Skeletal muscle satellite cell (primary cell): ENCODE data around the gene SLC2A4.

Experiments
- H3K27me3 ChIP-seq: 2 replicates; pipeline ENCODE4 v1.7.0; 2013; ENCODE audit warnings: low read length; ENCODE audit not compliant: control insufficient read depth, insufficient read depth
- H3K36me3 ChIP-seq: 2 replicates; pipeline ENCODE4 v1.7.0; 2013; ENCODE audit warnings: mild to moderate bottlenecking, control low read depth, low read length; ENCODE audit not compliant: insufficient read depth
- H3K4me1 ChIP-seq: 2 replicates; pipeline ENCODE4 v1.7.0; 2013; ENCODE audit warnings: low read length; ENCODE audit not compliant: control insufficient read depth, insufficient read depth
- H3K4me2 ChIP-seq: 2 replicates; pipeline ENCODE4 v1.7.0; 2013; ENCODE audit warnings: mild to moderate bottlenecking, low read length
- H3K4me3 ChIP-seq: 2 replicates; pipeline ENCODE4 v1.7.0; 2013; ENCODE audit warnings: low read length
- H3K9ac ChIP-seq: 2 replicates; pipeline ENCODE4 v1.7.0; 2013; ENCODE audit warnings: mild to moderate bottlenecking, low read depth, low read length, moderate library complexity
- H3K9me3 ChIP-seq: replicated peaks from 2 replicates; pipeline ENCODE4 v1.7.0; 2013; ENCODE audit warnings: mild to moderate bottlenecking, control low read depth, low read length

The SLC2A4 gene

GRCh38 chr17:7260651-7261378 is 20.7 kb upstream of the SLC2A4 start:
- H3K9me3 ChIP-seq: no peaks in the 10 kb centered on the region
- peak overlapping the region; percentile 86 for H3K4me2 ChIP-seq
- H3K27me3 ChIP-seq: no peaks in the 10 kb centered on the region
- peaks cover 53% of the 10 kb centered on the region for H3K4me1 ChIP-seq
- H3K9ac ChIP-seq: peak overlapping the region; percentile 67
- H3K36me3 ChIP-seq: peaks cover 20% of the 10 kb centered on the region
- H3K4me3 ChIP-seq: peak overlapping the region; percentile 59

- H3K4me1 ChIP-seq: peaks cover 53% of the 10 kb centered on the region
Measured at GRCh38 chr17:7261379-7262191, 19.9 kb upstream of the SLC2A4 start.

GRCh38 chr17:7262192-7262934 is 19.2 kb upstream of the SLC2A4 start, which contains the start of gene CLDN7:
CLDN7 (minus strand) TSS chr17:7262478; CDS start chr17:7262043, 435 bp downstream.
- Histone ChIP-seq H3K9me3 (no peaks in the 10 kb centered on the region), H3K4me3 (peak within 1 kb of the TSS; percentile 59), H3K36me3 (peaks cover 14% of the 10 kb centered on the region), H3K4me2 (peak within 1 kb of the TSS; percentile 86), H3K27me3 (no peaks in the 10 kb centered on the region), H3K4me1 (peaks cover 56% of the 10 kb centered on the region), H3K9ac (peak within 1 kb of the TSS; percentile 67)

More at GRCh38 chr17:7261379-7262191, 19.9 kb upstream of the SLC2A4 start:
- Histone ChIP-seq H3K9ac (peak overlapping the region; percentile 67), H3K4me3 (peak overlapping the region; percentile 59), H3K36me3 (peaks cover 19% of the 10 kb centered on the region), H3K9me3 (no peaks in the 10 kb centered on the region), H3K4me2 (peak overlapping the region; percentile 86), H3K27me3 (no peaks in the 10 kb centered on the region)

GRCh38 chr17:7262935-7263800 is 18.4 kb upstream of the SLC2A4 start:
- peaks cover 56% of the 10 kb centered on the region for H3K4me1 ChIP-seq
- peaks cover 14% of the 10 kb centered on the region for H3K36me3 ChIP-seq
- no peaks in the 10 kb centered on the region for H3K27me3 ChIP-seq
- H3K9ac ChIP-seq: peak overlapping the region; percentile 31
- H3K9me3 ChIP-seq: no peaks in the 10 kb centered on the region
- H3K4me2 ChIP-seq: peak overlapping the region; percentile 86
- peak overlapping the region; percentile 59 for H3K4me3 ChIP-seq

GRCh38 chr17:7263801-7264078 is 17.8 kb upstream of the SLC2A4 start:
- H3K36me3 ChIP-seq: peaks cover 10% of the 10 kb centered on the region
- H3K4me2 ChIP-seq: peak overlapping the region; percentile 14
- no peaks in the 10 kb centered on the region for H3K9me3 ChIP-seq
- no peak overlapping the region for H3K9ac ChIP-seq
- H3K4me3 ChIP-seq: no peak overlapping the region
- peaks cover 53% of the 10 kb centered on the region for H3K4me1 ChIP-seq
- no peaks in the 10 kb centered on the region for H3K27me3 ChIP-seq

- Histone ChIP-seq H3K9ac (no peak overlapping the region), H3K4me1 (peaks cover 28% of the 10 kb centered on the region), H3K4me2 (peak overlapping the region; percentile 10), H3K4me3 (peak overlapping the region; percentile 13), H3K9me3 (no peaks in the 10 kb centered on the region), H3K36me3 (no peaks in the 10 kb centered on the region), H3K27me3 (no peaks in the 10 kb centered on the region)
Measured at GRCh38 chr17:7266784-7267183, 14.7 kb upstream of the SLC2A4 start.

- Histone ChIP-seq H3K4me3 (no peak overlapping the region), H3K9ac (no peak overlapping the region), H3K4me2 (no peak overlapping the region), H3K9me3 (no peaks in the 10 kb centered on the region), H3K27me3 (peaks cover 27% of the 10 kb centered on the region), H3K4me1 (peaks cover 17% of the 10 kb centered on the region), H3K36me3 (no peaks in the 10 kb centered on the region)
Measured at GRCh38 chr17:7279448-7279847, 2.1 kb upstream of the SLC2A4 start.

GRCh38 chr17:7280519-7281073 is 922 bp upstream of the SLC2A4 start:
- Histone ChIP-seq H3K36me3 (no peaks in the 10 kb centered on the region), H3K9ac (peak overlapping the region; percentile 52), H3K4me2 (peak overlapping the region; percentile 90), H3K9me3 (no peaks in the 10 kb centered on the region), H3K4me1 (peaks cover 17% of the 10 kb centered on the region), H3K4me3 (peak overlapping the region; percentile 67), H3K27me3 (peaks cover 34% of the 10 kb centered on the region)

- Histone ChIP-seq H3K27me3 (peaks cover 43% of the 10 kb centered on the region), H3K4me1 (peaks cover 17% of the 10 kb centered on the region), H3K9me3 (no peaks in the 10 kb centered on the region), H3K4me3 (peak overlapping the region; percentile 60), H3K9ac (no peak overlapping the region), H3K4me2 (peak overlapping the region; percentile 90), H3K36me3 (no peaks in the 10 kb centered on the region)
Measured at GRCh38 chr17:7281953-7282751, 634 bp downstream of the SLC2A4 start.

- Histone ChIP-seq H3K27me3 (peaks cover 50% of the 10 kb centered on the region), H3K9ac (no peak overlapping the region), H3K9me3 (no peaks in the 10 kb centered on the region), H3K4me2 (no peak overlapping the region), H3K4me1 (peaks cover 17% of the 10 kb centered on the region), H3K4me3 (no peak overlapping the region), H3K36me3 (no peaks in the 10 kb centered on the region)
Measured at GRCh38 chr17:7282752-7283321, 1.3 kb downstream of the SLC2A4 start.
